ENCODE measurements around the gene ZFP82.
A peak's percentile ranks its signal among the peaks of the same experiment; 100 is the strongest.

Gene ZFP82

GRCh38 chr19:36420961-36421748 is 2.7 kb upstream of the ZFP82 start:
- no peak overlapping the region for H3K9ac ChIP-seq
- no peak for TF ChIP-seq Cebpa-rat (IDR thresholded peaks at IDR 0.05)
- 0 out of 20 replicates have a peak overlapping the region, but pooled peaks of 1 of the 10 experiments have one; percentile 7 for H3K4me3 ChIP-seq
- H3K27me3 ChIP-seq, result peaks cover 0 to 8% (median 0%) of the 10 kb centered on the region in 11 experiments; a peak in 4 of 22 replicates
- H3K36me3 ChIP-seq, result peaks cover 3 to 14% (median 8%) of the 10 kb centered on the region in 11 experiments; a peak in 17 of 22 replicates
- peaks cover 0 to 12% (median 0%) of the 10 kb centered on the region in 11 experiments; a peak in 2 of 22 replicates for H4K20me1 ChIP-seq
- H3K4me1 ChIP-seq, result peaks cover 12 to 21% (median 18%) of the 10 kb centered on the region in 10 experiments; a peak in 19 of 20 replicates
- H3K9me3 ChIP-seq (replicated peaks in 1 of 11), result peaks cover 50 to 67% (median 59%) of the 10 kb centered on the region in 11 experiments
- no peak overlapping the region for H3K4me2 ChIP-seq
- H3K27ac ChIP-seq, result no peak overlapping the region

- peaks cover 12 to 21% (median 18%) of the 10 kb centered on the region in 10 experiments; a peak in 19 of 20 replicates for H3K4me1 ChIP-seq
- TF ChIP-seq Cebpa-rat (IDR thresholded peaks at IDR 0.05), result no peak
- peak overlapping the region; percentile 85 to 98 (median 95) for H3K4me2 ChIP-seq
- peaks cover 35 to 47% (median 41%) of the 10 kb centered on the region in 11 experiments for H3K36me3 ChIP-seq
- H3K27ac ChIP-seq, result peak overlapping the region; percentile 87 to 95 (median 92)
- H4K20me1 ChIP-seq, result peaks cover 0 to 12% (median 0%) of the 10 kb centered on the region in 11 experiments; a peak in 2 of 22 replicates
- peak overlapping the region; percentile 83 to 96 (median 92) for H3K9ac ChIP-seq
- peak overlapping the region; percentile 61 to 88 (median 82) for H3K4me3 ChIP-seq
- peaks cover 0 to 8% (median 0%) of the 10 kb centered on the region in 11 experiments; a peak in 4 of 22 replicates for H3K27me3 ChIP-seq
- peaks cover 58 to 69% (median 62%) of the 10 kb centered on the region in 11 experiments for H3K9me3 ChIP-seq (replicated peaks in 1 of 11)
These were observed 625 bp downstream of the ZFP82 start for GRCh38 chr19:36417752-36418286.

- TF ChIP-seq Cebpa-rat (IDR thresholded peaks at IDR 0.05), result no peak
- Histone ChIP-seq H3K9me3 (replicated peaks in 1 of 11) (peaks cover 82 to 98% (median 85%) of the 10 kb centered on the region in 11 experiments), H3K27me3 (no peaks in the 10 kb centered on the region), H3K4me2 (no peak overlapping the region), H3K36me3 (peaks cover 97 to 100% (median 100%) of the 10 kb centered on the region in 11 experiments), H3K4me3 (peak overlapping the region in 1 of 10 experiments; percentile 13; a peak in 1 of 20 replicates), H3K4me1 (no peaks in the 10 kb centered on the region), H3K9ac (no peak overlapping the region), H4K20me1 (peaks cover 0 to 17% (median 0%) of the 10 kb centered on the region in 11 experiments; a peak in 2 of 22 replicates), H3K27ac (no peak overlapping the region; a peak in 1 of 22 replicates)
These were observed 8.6 kb downstream of the ZFP82 start for GRCh38 chr19:36409841-36410240.

GRCh38 chr19:36408101-36408500 is 10.3 kb downstream of the ZFP82 start:
- Histone ChIP-seq H3K9me3 (replicated peaks in 1 of 11) (peaks cover 80 to 92% (median 82%) of the 10 kb centered on the region in 11 experiments), H4K20me1 (peaks cover 0 to 17% (median 0%) of the 10 kb centered on the region in 11 experiments; a peak in 2 of 22 replicates), H3K4me1 (no peaks in the 10 kb centered on the region), H3K27ac (no peak overlapping the region), H3K9ac (no peak overlapping the region), H3K4me2 (no peak overlapping the region), H3K36me3 (peaks cover 94 to 100% (median 99%) of the 10 kb centered on the region in 11 experiments), H3K4me3 (no peak overlapping the region), H3K27me3 (no peaks in the 10 kb centered on the region)
- no peak for TF ChIP-seq Cebpa-rat (IDR thresholded peaks at IDR 0.05)

- Histone ChIP-seq H3K4me2 (no peak overlapping the region), H3K4me1 (peaks cover 20 to 26% (median 24%) of the 10 kb centered on the region in 10 experiments), H4K20me1 (peaks cover 0 to 3% (median 0%) of the 10 kb centered on the region in 11 experiments; a peak in 2 of 22 replicates), H3K9ac (no peak overlapping the region), H3K9me3 (replicated peaks in 1 of 11) (peaks cover 68 to 81% (median 70%) of the 10 kb centered on the region in 11 experiments), H3K36me3 (peaks cover 83 to 91% (median 88%) of the 10 kb centered on the region in 11 experiments), H3K27me3 (no peaks in the 10 kb centered on the region), H3K27ac (no peak overlapping the region), H3K4me3 (no peak overlapping the region)
- TF ChIP-seq Cebpa-rat (IDR thresholded peaks at IDR 0.05), result no peak
These were observed 13.9 kb downstream of the ZFP82 start for GRCh38 chr19:36404498-36404897.

- Histone ChIP-seq H3K27me3 (peaks cover 0 to 4% (median 0%) of the 10 kb centered on the region in 11 experiments; a peak in 1 of 22 replicates), H3K9ac (peak overlapping the region; percentile 40 to 69 (median 64); a peak in 21 of 22 replicates)
These were observed 17.0 kb downstream of the ZFP82 start for GRCh38 chr19:36401475-36401874.

GRCh38 chr19:36398571-36398970 is 19.9 kb downstream of the ZFP82 start:
- Histone ChIP-seq H3K36me3 (peaks cover 85 to 91% (median 88%) of the 10 kb centered on the region in 11 experiments), H3K9ac (no peak overlapping the region), H3K27ac (peak overlapping the region in 1 of 11 experiments; percentile 27; a peak in 1 of 22 replicates), H3K4me3 (peak overlapping the region in 8 of 10 experiments; percentile 15 to 43 (median 35); a peak in 8 of 20 replicates), H3K27me3 (peaks cover 0 to 4% (median 0%) of the 10 kb centered on the region in 11 experiments; a peak in 1 of 22 replicates), H3K4me2 (peak overlapping the region in 4 of 11 experiments; percentile 18 to 46 (median 24); a peak in 5 of 22 replicates), H4K20me1 (no peaks in the 10 kb centered on the region), H3K9me3 (replicated peaks in 1 of 11) (peaks cover 75 to 93% (median 87%) of the 10 kb centered on the region in 11 experiments), H3K4me1 (peaks cover 20 to 32% (median 25%) of the 10 kb centered on the region in 10 experiments)
- 0 out of 22 replicates have a peak, but pooled peaks of 1 of the 11 experiments have one; percentile 15 for TF ChIP-seq Cebpa-rat (IDR thresholded peaks at IDR 0.05)

More at GRCh38 chr19:36401475-36401874, 17.0 kb downstream of the ZFP82 start:
- H3K4me3 ChIP-seq, result peak overlapping the region in 9 of 10 experiments; percentile 15 to 51 (median 40); a peak in 13 of 20 replicates
- peak overlapping the region; percentile 66 to 90 (median 73) for H3K4me2 ChIP-seq
- peaks cover 84 to 91% (median 88%) of the 10 kb centered on the region in 11 experiments for H3K36me3 ChIP-seq
- no peaks in the 10 kb centered on the region for H4K20me1 ChIP-seq
- H3K9me3 ChIP-seq (replicated peaks in 1 of 11), result peaks cover 71 to 86% (median 75%) of the 10 kb centered on the region in 11 experiments
- peaks cover 20 to 32% (median 25%) of the 10 kb centered on the region in 10 experiments for H3K4me1 ChIP-seq
- H3K27ac ChIP-seq, result peak overlapping the region; percentile 35 to 84 (median 75); a peak in 20 of 22 replicates
- peak in 8 of 11 experiments; percentile 20 to 84 (median 62); a peak in 9 of 22 replicates for TF ChIP-seq Cebpa-rat (IDR thresholded peaks at IDR 0.05)

GRCh38 chr19:36392916-36393673 is 25.3 kb downstream of the ZFP82 start:
- Histone ChIP-seq H3K4me3 (peak overlapping the region; percentile 10 to 53 (median 42); a peak in 18 of 20 replicates), H3K9ac (no peak overlapping the region), H3K4me2 (no peak overlapping the region), H3K4me1 (peaks cover 0 to 3% (median 0%) of the 10 kb centered on the region in 10 experiments; a peak in 2 of 20 replicates), H3K27ac (no peak overlapping the region), H3K36me3 (peaks cover 86 to 96% (median 92%) of the 10 kb centered on the region in 11 experiments), H3K27me3 (peaks cover 0 to 3% (median 0%) of the 10 kb centered on the region in 11 experiments; a peak in 1 of 22 replicates), H3K9me3 (replicated peaks in 1 of 11) (peaks cover 95 to 100% (median 96%) of the 10 kb centered on the region in 11 experiments), H4K20me1 (no peaks in the 10 kb centered on the region)
- TF ChIP-seq Cebpa-rat (IDR thresholded peaks at IDR 0.05), result no peak
